Cardiac muscle cell (in vitro differentiated cells and primary cell): ENCODE results near the gene ZNF415. TPM values are rescaled to one million over a fixed set of nuclear protein-coding genes. Genes with fewer than 3 reads are reported as not detected.
A peak's percentile ranks its signal among the peaks of the same experiment; 100 is the strongest.

Experiments used
- DNase-seq, 2 donors: peaks; one replicate each; pipeline versions ENCODE4 v3.0.0 to v3.0.0-alpha.2; 2010 to 2017; ENCODE audit warnings: low read depth in 1 of 2, low spot score in 1 of 2
- H3K27ac ChIP-seq: fragments of 200-600 bp; sonication (generic); 2 replicates; pipeline ENCODE4 v1.5.1; 2016
- H3K27me3 ChIP-seq: fragments of 200-600 bp; sonication (generic); 2 replicates; pipeline ENCODE4 v1.6.0; 2016; ENCODE audit warnings: control low read depth
- H3K36me3 ChIP-seq: fragments of 200-600 bp; sonication (generic); 2 replicates; pipeline ENCODE4 v1.5.1; 2016; ENCODE audit warnings: control low read depth
- H3K4me1 ChIP-seq: fragments of 200-600 bp; sonication (generic); 2 replicates; pipeline ENCODE4 v1.8.1; 2017; ENCODE audit warnings: low read depth, mild to moderate bottlenecking, mixed run types
- H3K4me3 ChIP-seq: fragments of 200-600 bp; sonication (generic); 2 replicates; pipeline ENCODE4 v1.5.1; 2016; ENCODE audit warnings: mild to moderate bottlenecking
- H3K9me3 ChIP-seq: fragments of 200-600 bp; sonication (generic); 2 replicates; pipeline ENCODE4 v1.5.1; 2017; ENCODE audit warnings: low read depth, mild to moderate bottlenecking, control low read depth
- CTCF ChIP-seq: IDR thresholded peaks from 2 replicates; pipeline ENCODE4 v1.5.1; 2012; ENCODE audit warnings: low read depth, mild to moderate bottlenecking, low read length
- polyA plus RNA-seq: library from polyadenylated mRNA; unstranded; fragments of >200 nt; fragmentation: Nextera tagmentation; extraction: Ambion mirVana; gene quantifications from 2 replicates; pipeline ENCODE4 v1.2.1, GENCODE V29; 2016
- total RNA-seq: library from RNA; depleted of rRNA; stranded (reverse); fragments of >200 nt; gene quantifications from 2 replicates; pipeline ENCODE4 v1.2.3, GENCODE V29; 2016

Gene ZNF415
- total and polyA plus RNA-seq, 2 experiments from 2014 or later = 11.8 to 17.0 TPM

GRCh38 chr19:53079313-53079924, 53.3 kb downstream of the ZNF415 start:
- no peak for TF ChIP-seq CTCF
- no peaks in the 10 kb centered on the region for H3K9me3 ChIP-seq
- H3K4me3 ChIP-seq = no peak overlapping the region
- H3K4me1 ChIP-seq = no peaks in the 10 kb centered on the region
- no peak for DNase-seq
- H3K27ac ChIP-seq = no peak overlapping the region
- peaks cover 18% of the 10 kb centered on the region for H3K36me3 ChIP-seq
- no peaks in the 10 kb centered on the region for H3K27me3 ChIP-seq

- DNase-seq = no peak
- Histone ChIP-seq H3K36me3 (peaks cover 19% of the 10 kb centered on the region), H3K4me1 (no peaks in the 10 kb centered on the region), H3K27me3 (no peaks in the 10 kb centered on the region), H3K9me3 (no peaks in the 10 kb centered on the region), H3K4me3 (no peak overlapping the region), H3K27ac (no peak overlapping the region)
- TF ChIP-seq CTCF = no peak
These were observed 54.0 kb downstream of the ZNF415 start for GRCh38 chr19:53078668-53079067.

GRCh38 chr19:53076984-53077383, 55.7 kb downstream of the ZNF415 start:
- TF ChIP-seq CTCF = peak; percentile 87
- H3K36me3 ChIP-seq = peaks cover 29% of the 10 kb centered on the region
- H3K4me1 ChIP-seq = no peaks in the 10 kb centered on the region
- no peak overlapping the region for H3K27ac ChIP-seq
- peak; percentile 81 to 82 for DNase-seq
- H3K9me3 ChIP-seq = no peaks in the 10 kb centered on the region
- H3K27me3 ChIP-seq = no peaks in the 10 kb centered on the region
- H3K4me3 ChIP-seq = no peak overlapping the region

GRCh38 chr19:53068834-53069233, 63.9 kb downstream of the ZNF415 start:
- Histone ChIP-seq H3K4me1 (no peaks in the 10 kb centered on the region), H3K27me3 (no peaks in the 10 kb centered on the region), H3K4me3 (no peak overlapping the region), H3K9me3 (peaks cover 6% of the 10 kb centered on the region), H3K36me3 (peaks cover 59% of the 10 kb centered on the region), H3K27ac (no peak overlapping the region)
- no peak for DNase-seq
- TF ChIP-seq CTCF = no peak

GRCh38 chr19:53068199-53068598, 64.5 kb downstream of the ZNF415 start:
- no peak for DNase-seq
- no peak for TF ChIP-seq CTCF
- Histone ChIP-seq H3K4me1 (no peaks in the 10 kb centered on the region), H3K9me3 (peaks cover 6% of the 10 kb centered on the region), H3K4me3 (no peak overlapping the region), H3K27me3 (no peaks in the 10 kb centered on the region), H3K36me3 (peaks cover 52% of the 10 kb centered on the region), H3K27ac (no peak overlapping the region)
